Measurements from ENCODE around the gene CD58.
"Not testable (repeated sequence)": the region's sequence is repeated elsewhere in the genome, so short reads cannot be mapped to it uniquely, and the experiment has no call there.

GRCh38 chr1:116595946-116596741 lies 25.3 kb upstream of the CD58 start:
- not testable (repeated sequence) for TF ChIP-seq POLR2A (IDR thresholded peaks at IDR 0.05)
- TF ChIP-seq, protein P1, sequence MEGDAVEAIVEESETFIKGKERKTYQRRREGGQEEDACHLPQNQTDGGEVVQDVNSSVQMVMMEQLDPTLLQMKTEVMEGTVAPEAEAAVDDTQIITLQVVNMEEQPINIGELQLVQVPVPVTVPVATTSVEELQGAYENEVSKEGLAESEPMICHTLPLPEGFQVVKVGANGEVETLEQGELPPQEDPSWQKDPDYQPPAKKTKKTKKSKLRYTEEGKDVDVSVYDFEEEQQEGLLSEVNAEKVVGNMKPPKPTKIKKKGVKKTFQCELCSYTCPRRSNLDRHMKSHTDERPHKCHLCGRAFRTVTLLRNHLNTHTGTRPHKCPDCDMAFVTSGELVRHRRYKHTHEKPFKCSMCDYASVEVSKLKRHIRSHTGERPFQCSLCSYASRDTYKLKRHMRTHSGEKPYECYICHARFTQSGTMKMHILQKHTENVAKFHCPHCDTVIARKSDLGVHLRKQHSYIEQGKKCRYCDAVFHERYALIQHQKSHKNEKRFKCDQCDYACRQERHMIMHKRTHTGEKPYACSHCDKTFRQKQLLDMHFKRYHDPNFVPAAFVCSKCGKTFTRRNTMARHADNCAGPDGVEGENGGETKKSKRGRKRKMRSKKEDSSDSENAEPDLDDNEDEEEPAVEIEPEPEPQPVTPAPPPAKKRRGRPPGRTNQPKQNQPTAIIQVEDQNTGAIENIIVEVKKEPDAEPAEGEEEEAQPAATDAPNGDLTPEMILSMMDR (IDR thresholded peaks at IDR 0.05), result not testable (repeated sequence)
